ENCODE measurements around the gene ACADSB.

The ACADSB gene

GRCh38 chr10:122997864-122998263 is 10.9 kb upstream of the ACADSB start:
- H3K14ac ChIP-seq (ENCODE audit: low read length) = no peak overlapping the region
- H3K79me2 ChIP-seq (ENCODE audit: control insufficient read depth, insufficient read depth, low read length, poor library complexity) = no peaks in the 10 kb centered on the region
- no peak overlapping the region for H2BK120ac ChIP-seq (ENCODE audit: insufficient read depth, low read length, poor library complexity)
- H2BK12ac ChIP-seq (ENCODE audit: low read length) = no peak overlapping the region
- no peaks in the 10 kb centered on the region for H3K4me1 ChIP-seq (ENCODE audit: control insufficient read depth in 1 of 2, insufficient read depth in 2 of 2, low read length in 2 of 2)
- no peak overlapping the region for H4K8ac ChIP-seq (ENCODE audit: low read depth, low read length)
- H3K4me3 ChIP-seq (ENCODE audit: low read depth, low read length) = no peak overlapping the region
- H2BK5ac ChIP-seq (ENCODE audit: low read depth, low read length, poor library complexity) = no peak overlapping the region
- H3K9ac ChIP-seq (ENCODE audit: low read length) = no peak overlapping the region
- H3K23ac ChIP-seq (ENCODE audit: low read length) = no peak overlapping the region
- no peak overlapping the region for H3K4me2 ChIP-seq (ENCODE audit: low read length)
- H3K18ac ChIP-seq (ENCODE audit: low read length) = no peak overlapping the region
- H3K9me3 ChIP-seq (ENCODE audit: insufficient read depth, low read depth, low read length) = no peaks in the 10 kb centered on the region
- no peak overlapping the region for H3K4ac ChIP-seq (ENCODE audit: low read depth, low read length)
- H3K36me3 ChIP-seq (ENCODE audit: control insufficient read depth in 1 of 2, insufficient read depth in 2 of 2, low read length in 2 of 2) = peaks cover 5 to 15% of the 10 kb centered on the region in 2 experiments
- no peak overlapping the region for H2AK5ac ChIP-seq (ENCODE audit: low read length)
- H4K12ac ChIP-seq (ENCODE audit: low read depth, low read length) = no peak overlapping the region
- H3K79me1 ChIP-seq (ENCODE audit: low read length) = no peaks in the 10 kb centered on the region
- H3K27ac ChIP-seq (ENCODE audit: low read depth, low read length) = no peak overlapping the region
- no peak overlapping the region for H4K91ac ChIP-seq (ENCODE audit: low read depth, low read length)
- WGBS (ENCODE audit: extremely low coverage, insufficient coverage, insufficient read length) = no CpG with 5 or more reads among the region's 3 CpGs
- H3K27me3 ChIP-seq (ENCODE audit: insufficient read depth, low read length) = no peaks in the 10 kb centered on the region
- H2AFZ ChIP-seq (ENCODE audit: insufficient read depth, low read length, poor library complexity) = no peak overlapping the region
- no peak for DNase-seq

- no peak overlapping the region for H2AFZ ChIP-seq (ENCODE audit: insufficient read depth, low read length, poor library complexity)
- H3K4me3 ChIP-seq (ENCODE audit: low read depth, low read length) = no peak overlapping the region
- H3K9ac ChIP-seq (ENCODE audit: low read length) = no peak overlapping the region
- no CpG with 5 or more reads among the region's 6 CpGs for WGBS (ENCODE audit: extremely low coverage, insufficient coverage, insufficient read length)
- no peak overlapping the region for H2AK5ac ChIP-seq (ENCODE audit: low read length)
- H3K27me3 ChIP-seq (ENCODE audit: insufficient read depth, low read length) = no peaks in the 10 kb centered on the region
- H3K79me1 ChIP-seq (ENCODE audit: low read length) = no peaks in the 10 kb centered on the region
- H4K12ac ChIP-seq (ENCODE audit: low read depth, low read length) = no peak overlapping the region
- no peak overlapping the region for H3K14ac ChIP-seq (ENCODE audit: low read length)
- no peak overlapping the region for H3K18ac ChIP-seq (ENCODE audit: low read length)
- no peaks in the 10 kb centered on the region for H3K79me2 ChIP-seq (ENCODE audit: control insufficient read depth, insufficient read depth, low read length, poor library complexity)
- no peak overlapping the region for H2BK120ac ChIP-seq (ENCODE audit: insufficient read depth, low read length, poor library complexity)
- no peak overlapping the region for H4K91ac ChIP-seq (ENCODE audit: low read depth, low read length)
- H3K27ac ChIP-seq (ENCODE audit: low read depth, low read length) = no peak overlapping the region
- H3K4ac ChIP-seq (ENCODE audit: low read depth, low read length) = no peak overlapping the region
- H3K36me3 ChIP-seq (ENCODE audit: control insufficient read depth in 1 of 2, insufficient read depth in 2 of 2, low read length in 2 of 2) = peaks cover 5 to 15% of the 10 kb centered on the region in 2 experiments
- no peak overlapping the region for H2BK12ac ChIP-seq (ENCODE audit: low read length)
- no peak overlapping the region for H3K23ac ChIP-seq (ENCODE audit: low read length)
- H3K4me2 ChIP-seq (ENCODE audit: low read length) = no peak overlapping the region
- DNase-seq = no peak
- H4K8ac ChIP-seq (ENCODE audit: low read depth, low read length) = no peak overlapping the region
- no peaks in the 10 kb centered on the region for H3K4me1 ChIP-seq (ENCODE audit: control insufficient read depth in 1 of 2, insufficient read depth in 2 of 2, low read length in 2 of 2)
- H3K9me3 ChIP-seq (ENCODE audit: insufficient read depth, low read depth, low read length) = no peaks in the 10 kb centered on the region
- no peak overlapping the region for H2BK5ac ChIP-seq (ENCODE audit: low read depth, low read length, poor library complexity)
Measured at GRCh38 chr10:122998360-122998917, 10.4 kb upstream of the ACADSB start.

DNA sequence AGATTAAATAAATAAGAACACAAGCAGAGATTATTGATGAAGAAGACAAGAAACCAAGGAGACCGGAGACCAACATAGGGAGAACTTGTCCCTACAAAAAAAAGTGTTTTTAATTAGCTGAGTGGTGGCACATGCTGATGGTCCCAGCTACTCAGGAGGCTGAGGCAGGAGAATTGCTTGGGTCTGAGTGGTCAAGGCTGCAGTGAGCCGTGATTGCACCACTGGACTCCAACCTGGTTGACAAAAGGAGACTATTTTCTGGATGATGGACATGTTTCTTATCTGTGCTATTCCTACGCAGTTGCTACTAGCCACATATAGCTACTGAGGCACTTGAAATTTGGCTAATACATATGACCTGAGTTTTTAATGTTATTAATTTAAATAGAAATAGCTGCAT is 9.9 kb upstream of the ACADSB start:
- Histone ChIP-seq H2BK120ac (ENCODE audit: insufficient read depth, low read length, poor library complexity) (no peak overlapping the region), H3K27ac (ENCODE audit: low read depth, low read length) (no peak overlapping the region), H3K9me3 (ENCODE audit: insufficient read depth, low read depth, low read length) (no peaks in the 10 kb centered on the region), H4K91ac (ENCODE audit: low read depth, low read length) (no peak overlapping the region), H4K12ac (ENCODE audit: low read depth, low read length) (no peak overlapping the region), H3K4me3 (ENCODE audit: low read depth, low read length) (no peak overlapping the region), H3K23ac (ENCODE audit: low read length) (no peak overlapping the region), H4K8ac (ENCODE audit: low read depth, low read length) (no peak overlapping the region), H2AFZ (ENCODE audit: insufficient read depth, low read length, poor library complexity) (no peak overlapping the region), H3K14ac (ENCODE audit: low read length) (no peak overlapping the region), H2AK5ac (ENCODE audit: low read length) (no peak overlapping the region), H3K79me2 (ENCODE audit: control insufficient read depth, insufficient read depth, low read length, poor library complexity) (no peaks in the 10 kb centered on the region), H3K36me3 (ENCODE audit: control insufficient read depth in 1 of 2, insufficient read depth in 2 of 2, low read length in 2 of 2) (peaks cover 2 to 13% of the 10 kb centered on the region in 2 experiments), H3K4me1 (ENCODE audit: control insufficient read depth in 1 of 2, insufficient read depth in 2 of 2, low read length in 2 of 2) (no peaks in the 10 kb centered on the region), H3K9ac (ENCODE audit: low read length) (no peak overlapping the region), H3K27me3 (ENCODE audit: insufficient read depth, low read length) (no peaks in the 10 kb centered on the region), H3K4me2 (ENCODE audit: low read length) (no peak overlapping the region), H3K79me1 (ENCODE audit: low read length) (no peaks in the 10 kb centered on the region), H2BK5ac (ENCODE audit: low read depth, low read length, poor library complexity) (no peak overlapping the region), H3K18ac (ENCODE audit: low read length) (no peak overlapping the region), H3K4ac (ENCODE audit: low read depth, low read length) (no peak overlapping the region), H2BK12ac (ENCODE audit: low read length) (no peak overlapping the region)
- no peak for DNase-seq
- WGBS (ENCODE audit: extremely low coverage, insufficient coverage, insufficient read length) = no CpG with 5 or more reads among the region's 3 CpGs

GRCh38 chr10:122999347-122999746 is 9.5 kb upstream of the ACADSB start:
- Histone ChIP-seq H4K91ac (ENCODE audit: low read depth, low read length) (no peak overlapping the region), H2BK12ac (ENCODE audit: low read length) (no peak overlapping the region), H3K36me3 (ENCODE audit: control insufficient read depth in 1 of 2, insufficient read depth in 2 of 2, low read length in 2 of 2) (peaks cover 0 to 8% of the 10 kb centered on the region in 2 experiments), H3K18ac (ENCODE audit: low read length) (no peak overlapping the region), H3K4me1 (ENCODE audit: control insufficient read depth in 1 of 2, insufficient read depth in 2 of 2, low read length in 2 of 2) (no peaks in the 10 kb centered on the region), H2AFZ (ENCODE audit: insufficient read depth, low read length, poor library complexity) (no peak overlapping the region), H3K4me3 (ENCODE audit: low read depth, low read length) (no peak overlapping the region), H3K23ac (ENCODE audit: low read length) (no peak overlapping the region), H3K79me2 (ENCODE audit: control insufficient read depth, insufficient read depth, low read length, poor library complexity) (no peaks in the 10 kb centered on the region), H4K12ac (ENCODE audit: low read depth, low read length) (no peak overlapping the region), H3K9ac (ENCODE audit: low read length) (no peak overlapping the region), H3K4me2 (ENCODE audit: low read length) (no peak overlapping the region), H3K4ac (ENCODE audit: low read depth, low read length) (no peak overlapping the region), H2BK120ac (ENCODE audit: insufficient read depth, low read length, poor library complexity) (no peak overlapping the region), H3K27ac (ENCODE audit: low read depth, low read length) (no peak overlapping the region), H3K27me3 (ENCODE audit: insufficient read depth, low read length) (no peaks in the 10 kb centered on the region), H2AK5ac (ENCODE audit: low read length) (no peak overlapping the region), H4K8ac (ENCODE audit: low read depth, low read length) (no peak overlapping the region), H3K14ac (ENCODE audit: low read length) (no peak overlapping the region), H3K9me3 (ENCODE audit: insufficient read depth, low read depth, low read length) (no peaks in the 10 kb centered on the region), H3K79me1 (ENCODE audit: low read length) (no peaks in the 10 kb centered on the region), H2BK5ac (ENCODE audit: low read depth, low read length, poor library complexity) (no peak overlapping the region)
- DNase-seq = no peak
- WGBS (ENCODE audit: extremely low coverage, insufficient coverage, insufficient read length) = no CpG with 5 or more reads among the region's 3 CpGs

Measured in trophoblast cell (in vitro differentiated cells and primary cell).